Prostate gland (tissue), 2 donors: Measurements from ENCODE around the gene ALG3. TPM values are rescaled to one million over a fixed set of nuclear protein-coding genes. Genes with fewer than 3 reads are reported as not detected.

ENCODE experiments used
- DNase-seq: peaks from one replicate; pipeline ENCODE4 v3.0.0-alpha.2; 2019; ENCODE audit warnings: low spot score
- H3K27ac ChIP-seq, 2 donors: fragments of 200-600 bp; sonication (generic); 2 replicates each; pipeline ENCODE4 v1.5.1; 2017 to 2019
- H3K27me3 ChIP-seq: fragments of 200-600 bp; sonication (generic); replicated peaks from 2 replicates; pipeline ENCODE4 v1.5.1; 2019; ENCODE audit not compliant: insufficient read depth
- H3K36me3 ChIP-seq, 2 donors: fragments of 200-600 bp; sonication (generic); 1 replicate in 1 of 2; 2 replicates in 1 of 2; pipeline versions ENCODE4 v1.5.1 to v1.8.1; 2017 to 2019
- H3K4me1 ChIP-seq: fragments of 200-600 bp; sonication (generic); replicated peaks from 2 replicates; pipeline ENCODE4 v1.5.1; 2019
- H3K4me3 ChIP-seq, 2 donors: fragments of 200-600 bp; sonication (generic); 2 replicates each; pipeline ENCODE4 v1.5.1; 2017 to 2019
- H3K9me3 ChIP-seq: fragments of 200-600 bp; sonication (generic); 2 replicates; pipeline ENCODE4 v1.5.1; 2017
- CTCF ChIP-seq, 4 experiments: fragments of 200-600 bp in 2 of 4; fragments of 450-650 bp in 2 of 4; sonication (generic) in 2 of 4; IDR thresholded peaks; 1 replicate in 3 of 4; 2 replicates in 1 of 4; pipeline ENCODE4 v1.5.1; 2016 to 2019; ENCODE audit warnings: antibody characterized with exemption in 4 of 4, mild to moderate bottlenecking in 2 of 4, moderate library complexity in 2 of 4
- POLR2A ChIP-seq: fragments of 450-650 bp; IDR thresholded peaks from one replicate; pipeline ENCODE4 v1.6.1; 2016; ENCODE audit warnings: antibody characterized with exemption, mild to moderate bottlenecking
- POLR2AphosphoS5 ChIP-seq: sonication (generic); formaldehyde crosslinking; IDR thresholded peaks from one replicate; pipeline ENCODE4 v1.6.1; 2017; ENCODE audit warnings: antibody characterized with exemption
- whole genome bisulfite sequencing: methylation state at CpG from one replicate; pipeline ENCODE4 v1.1.5; 2018; 5-methylcytosine and 5-hydroxymethylcytosine counted together
- intact Hi-C: fragments of 100-400 bp; cut with DNase I; formaldehyde crosslinking; loops from one replicate; pipeline ENCODE4 v1.14.2; 2022
- total RNA-seq, 2 donors: library from RNA; depleted of rRNA; stranded (reverse); fragments of >200 nt; gene quantifications; one replicate each; pipeline ENCODE4 v1.1.0, GENCODE V29; 2016

Gene ALG3
- total RNA-seq, 2 donors from 2014 or later, result 78.4 to 79.4 TPM

- WGBS, result 86% methylated on average over 22 of the region's 22 CpGs
- intact Hi-C loops, result no loop called here
- H3K27me3 ChIP-seq, result no peaks in the 10 kb centered on the region
- H3K36me3 ChIP-seq, result no peaks in the 10 kb centered on the region
- no peak overlapping the region for H3K27ac ChIP-seq
- H3K9me3 ChIP-seq, result no peaks in the 10 kb centered on the region
- no peak overlapping the region for H3K4me3 ChIP-seq
- DNase-seq, result no peak
- TF ChIP-seq POLR2AphosphoS5 (no peak), CTCF (IDR thresholded peaks at IDR 0.05) (no peak), POLR2A (no peak)
- no peaks in the 10 kb centered on the region for H3K4me1 ChIP-seq
Observed at GRCh38 chr3:184291044-184291737, 42.4 kb upstream of the ALG3 start.

DNA sequence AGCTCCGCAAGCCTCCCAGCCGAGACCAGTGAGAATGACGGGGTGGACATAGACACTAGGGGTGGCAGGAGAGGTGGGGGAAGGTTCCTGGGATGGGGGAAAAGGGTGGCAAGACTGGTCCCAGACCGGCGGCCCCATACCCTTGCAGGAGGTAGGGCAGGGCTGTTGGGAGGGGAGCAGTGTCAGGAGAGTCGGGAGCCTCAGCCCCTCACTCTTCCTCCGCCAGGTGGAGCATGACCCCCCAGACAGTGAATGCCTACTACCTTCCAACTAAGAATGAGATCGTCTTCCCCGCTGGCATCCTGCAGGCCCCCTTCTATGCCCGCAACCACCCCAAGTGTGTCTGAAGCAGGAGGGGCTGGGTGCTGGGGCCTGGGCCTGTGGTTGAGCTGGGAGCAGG, 41.6 kb upstream of the ALG3 start:
- TF ChIP-seq POLR2A, result no peak
- TF ChIP-seq CTCF (IDR thresholded peaks at IDR 0.05), result no peak
- no peak for TF ChIP-seq POLR2AphosphoS5
- intact Hi-C loops, result no loop called here
- no peak overlapping the region for H3K27ac ChIP-seq
- no peak for DNase-seq
- H3K4me3 ChIP-seq, result no peak overlapping the region
- WGBS, result 80% methylated on average over 10 of the region's 10 CpGs
- H3K9me3 ChIP-seq, result no peaks in the 10 kb centered on the region
- no peaks in the 10 kb centered on the region for H3K27me3 ChIP-seq
- no peaks in the 10 kb centered on the region for H3K4me1 ChIP-seq
- no peaks in the 10 kb centered on the region for H3K36me3 ChIP-seq

GRCh38 chr3:184289426-184289938, 40.7 kb upstream of the ALG3 start:
- Histone ChIP-seq H3K36me3 (no peaks in the 10 kb centered on the region), H3K27ac (no peak overlapping the region), H3K4me3 (no peak overlapping the region), H3K27me3 (no peaks in the 10 kb centered on the region), H3K4me1 (no peaks in the 10 kb centered on the region), H3K9me3 (no peaks in the 10 kb centered on the region)
- TF ChIP-seq CTCF (IDR thresholded peaks at IDR 0.05), result peak in 3 of 4 experiments; percentile 34 to 59 (median 49)
- no peak for TF ChIP-seq POLR2AphosphoS5
- intact Hi-C loops, result no loop called here
- peak; percentile 19 for DNase-seq
- WGBS, result 7% methylated on average over 10 of the region's 10 CpGs

- H3K36me3 ChIP-seq, result no peaks in the 10 kb centered on the region
- 17% methylated on average over 4 of the region's 4 CpGs for WGBS
- no peak for DNase-seq
- no peak overlapping the region for H3K4me3 ChIP-seq
- H3K27ac ChIP-seq, result no peak overlapping the region
- no peaks in the 10 kb centered on the region for H3K27me3 ChIP-seq
- no peaks in the 10 kb centered on the region for H3K4me1 ChIP-seq
- H3K9me3 ChIP-seq, result no peaks in the 10 kb centered on the region
- TF ChIP-seq POLR2AphosphoS5 (no peak), CTCF (IDR thresholded peaks at IDR 0.05) (no peak), POLR2A (no peak)
- intact Hi-C loops, result no loop called here
Observed at GRCh38 chr3:184284696-184285095, 35.9 kb upstream of the ALG3 start.

DNA sequence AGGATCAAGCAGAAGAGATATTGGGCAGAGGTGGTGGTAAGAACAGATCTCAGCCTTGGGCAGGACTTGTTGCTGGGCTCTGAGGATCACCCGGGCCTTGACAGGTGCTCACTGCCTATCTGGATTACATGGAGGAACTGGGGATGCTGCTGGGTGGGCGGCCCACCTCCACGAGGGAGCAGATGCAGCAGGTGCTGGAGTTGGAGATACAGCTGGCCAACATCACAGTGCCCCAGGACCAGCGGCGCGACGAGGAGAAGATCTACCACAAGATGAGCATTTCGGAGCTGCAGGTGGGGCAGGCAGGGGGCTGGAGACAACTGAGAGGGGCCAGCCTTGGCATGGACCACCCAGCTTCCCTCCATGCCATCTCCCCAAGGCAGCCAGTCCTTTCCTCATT, 34.9 kb upstream of the ALG3 start:
- 88% methylated on average over 8 of the region's 8 CpGs for WGBS
- no peak overlapping the region for H3K4me3 ChIP-seq
- intact Hi-C loops, result no loop called here
- H3K27ac ChIP-seq, result no peak overlapping the region
- H3K27me3 ChIP-seq, result no peaks in the 10 kb centered on the region
- no peaks in the 10 kb centered on the region for H3K4me1 ChIP-seq
- H3K9me3 ChIP-seq, result no peaks in the 10 kb centered on the region
- no peak for DNase-seq
- no peaks in the 10 kb centered on the region for H3K36me3 ChIP-seq
- TF ChIP-seq POLR2A (no peak), CTCF (IDR thresholded peaks at IDR 0.05) (no peak)
